GM18511 (cell line): ENCODE data around the gene PRRT1B.
A peak's percentile ranks its signal among the peaks of the same experiment; 100 is the strongest.

Experiments used
- ATAC-seq: cut with Tn5 transposase; IDR thresholded peaks from one replicate; pipeline ENCODE4 v1.9.1; 2021; ENCODE audit warnings: mild to moderate bottlenecking, moderate library complexity; ENCODE audit not compliant: unreplicated experiment

Gene PRRT1B

GRCh38 chr9:131578731-131579504 lies 33.6 kb downstream of the PRRT1B start:
- peak; percentile 82 for ATAC-seq

- no peak for ATAC-seq
Measured at GRCh38 chr9:131579789-131580211, 34.5 kb downstream of the PRRT1B start.

- ATAC-seq: no peak
Measured at GRCh38 chr9:131580358-131580757, 35.0 kb downstream of the PRRT1B start.

- ATAC-seq: no peak
Measured at GRCh38 chr9:131582056-131582455, 36.7 kb downstream of the PRRT1B start.

- ATAC-seq: no peak
Measured at GRCh38 chr9:131582466-131583336, 37.4 kb downstream of the PRRT1B start.

- ATAC-seq: no peak
Measured at GRCh38 chr9:131583337-131583645, 38.0 kb downstream of the PRRT1B start.

GRCh38 chr9:131583836-131584555 lies 38.7 kb downstream of the PRRT1B start:
- ATAC-seq: no peak

- ATAC-seq: no peak
Measured at GRCh38 chr9:131584858-131585257, 39.5 kb downstream of the PRRT1B start.

GRCh38 chr9:131585375-131585774 lies 40.1 kb downstream of the PRRT1B start:
- no peak for ATAC-seq

- no peak for ATAC-seq
Measured at GRCh38 chr9:131587331-131587730, 42.0 kb downstream of the PRRT1B start.

- ATAC-seq: no peak
Measured at GRCh38 chr9:131587906-131588305, 42.6 kb downstream of the PRRT1B start.

GRCh38 chr9:131588396-131588795 lies 43.1 kb downstream of the PRRT1B start:
- ATAC-seq: no peak

GRCh38 chr9:131589124-131589711 lies 43.9 kb downstream of the PRRT1B start:
- ATAC-seq: no peak

- ATAC-seq: no peak
Measured at GRCh38 chr9:131589993-131590392, 44.7 kb downstream of the PRRT1B start.

- ATAC-seq: no peak
Measured at GRCh38 chr9:131590449-131590848, 45.1 kb downstream of the PRRT1B start.

GRCh38 chr9:131590907-131591844 lies 45.9 kb downstream of the PRRT1B start:
- no peak for ATAC-seq

- no peak for ATAC-seq
Measured at GRCh38 chr9:131591845-131592208, 46.5 kb downstream of the PRRT1B start.

GRCh38 chr9:131593091-131593820 lies 47.9 kb downstream of the PRRT1B start:
- ATAC-seq: no peak

- ATAC-seq: no peak
Measured at GRCh38 chr9:131593936-131594665, 48.8 kb downstream of the PRRT1B start.
